Gastroesophageal sphincter (tissue), 4 donors: ENCODE results near the gene TAF1L. TPM values are rescaled to one million over a fixed set of nuclear protein-coding genes. Genes with fewer than 3 reads are reported as not detected.

Source experiments
- ATAC-seq: fragments of 150-250 bp; one replicate; pipeline ENCODE4 v1.9.1; 2016; ENCODE audit warnings: mild to moderate bottlenecking, moderate library complexity
- H3K27ac ChIP-seq, 4 donors: fragments of 200-600 bp; sonication (generic) in 3 of 4; 1 replicate in 3 of 4; 2 replicates in 1 of 4; pipeline ENCODE4 v1.5.1; 2016 to 2019
- H3K27me3 ChIP-seq: fragments of 200-600 bp; sonication (generic); one replicate; pipeline ENCODE4 v1.5.1; 2019
- H3K36me3 ChIP-seq, 2 donors: fragments of 200-600 bp; sonication (generic); one replicate each; pipeline ENCODE4 v1.5.1; 2019; ENCODE audit warnings: control low read depth in 1 of 2
- H3K4me1 ChIP-seq, 3 donors: fragments of 200-600 bp; sonication (generic); 1 replicate in 2 of 3; 2 replicates in 1 of 3; pipeline ENCODE4 v1.5.1; 2016 to 2019; ENCODE audit warnings: control low read depth in 2 of 3
- H3K4me3 ChIP-seq, 2 donors: fragments of 200-600 bp; sonication (generic); one replicate each; pipeline ENCODE4 v1.5.1; 2019; ENCODE audit warnings: mild to moderate bottlenecking in 1 of 2, moderate library complexity in 1 of 2
- H3K9me3 ChIP-seq, 3 donors: fragments of 200-600 bp; sonication (generic); one replicate each; pipeline ENCODE4 v1.5.1; 2017 to 2019; ENCODE audit warnings: control low read depth in 2 of 3
- CTCF ChIP-seq, 4 experiments: fragments of 200-600 bp in 2 of 4; fragments of 450-650 bp in 2 of 4; sonication (generic) in 1 of 4; IDR thresholded peaks; one replicate each; pipeline ENCODE4 v1.5.1; 2017 to 2019; ENCODE audit warnings: antibody characterized with exemption in 4 of 4, mild to moderate bottlenecking in 2 of 4, moderate library complexity in 2 of 4
- EP300 ChIP-seq: sonication (generic); formaldehyde crosslinking; IDR thresholded peaks from one replicate; pipeline ENCODE4 v1.6.1; 2017; ENCODE audit warnings: antibody characterized with exemption, mild to moderate bottlenecking
- POLR2A ChIP-seq, 2 donors: fragments of 450-650 bp; IDR thresholded peaks; one replicate each; pipeline ENCODE4 v1.6.1; 2017; ENCODE audit warnings: antibody characterized with exemption in 2 of 2, mild to moderate bottlenecking in 2 of 2, moderate library complexity in 1 of 2
- POLR2AphosphoS5 ChIP-seq: sonication (generic); formaldehyde crosslinking; IDR thresholded peaks from one replicate; pipeline ENCODE4 v1.6.1; 2017; ENCODE audit warnings: antibody characterized with exemption
- WGBS, 2 donors: methylation state at CpG; one replicate each; pipeline ENCODE4 v1.1.5; 2018; ENCODE audit warnings: low coverage in 1 of 2; 5-methylcytosine and 5-hydroxymethylcytosine counted together
- total RNA-seq, 4 donors: library from RNA; depleted of rRNA; stranded (reverse); fragments of >200 nt; gene quantifications; one replicate each; pipeline ENCODE4 v1.1.0, GENCODE V29; 2016

Gene TAF1L
- total RNA-seq, 4 donors from 2014 or later = 0.05 TPM; not detected in 3

DNA sequence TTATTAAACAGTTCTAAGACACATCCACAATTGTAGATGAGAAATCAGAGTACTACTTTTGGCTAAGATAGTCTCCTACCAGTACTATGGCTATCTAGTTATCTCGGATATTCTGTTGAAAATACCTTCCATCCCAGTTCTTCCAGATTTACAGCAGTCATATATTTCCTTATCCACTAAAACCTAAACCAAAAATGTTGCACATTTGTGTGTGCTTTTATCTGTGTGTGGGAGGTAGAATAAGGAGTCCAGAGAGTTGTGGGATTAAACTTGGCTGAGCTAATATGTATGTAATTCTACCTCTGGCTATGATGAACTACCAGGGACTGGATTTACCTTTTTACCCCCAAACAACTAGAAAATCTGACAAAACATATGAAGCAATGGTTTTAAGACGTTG lies 45.0 kb downstream of the TAF1L start:
- Histone ChIP-seq H3K36me3 (no peaks in the 10 kb centered on the region), H3K4me3 (no peak overlapping the region), H3K27ac (no peak overlapping the region), H3K9me3 (no peaks in the 10 kb centered on the region), H3K27me3 (peaks cover 35% of the 10 kb centered on the region), H3K4me1 (no peaks in the 10 kb centered on the region)
- ATAC-seq = no peak
- WGBS, 2 donors = 45 to 48% methylated on average over 2 of the region's 2 CpGs
- TF ChIP-seq POLR2A (IDR thresholded peaks at IDR 0.05) (no peak), EP300 (no peak), POLR2AphosphoS5 (no peak), CTCF (IDR thresholded peaks at IDR 0.05) (no peak)

DNA sequence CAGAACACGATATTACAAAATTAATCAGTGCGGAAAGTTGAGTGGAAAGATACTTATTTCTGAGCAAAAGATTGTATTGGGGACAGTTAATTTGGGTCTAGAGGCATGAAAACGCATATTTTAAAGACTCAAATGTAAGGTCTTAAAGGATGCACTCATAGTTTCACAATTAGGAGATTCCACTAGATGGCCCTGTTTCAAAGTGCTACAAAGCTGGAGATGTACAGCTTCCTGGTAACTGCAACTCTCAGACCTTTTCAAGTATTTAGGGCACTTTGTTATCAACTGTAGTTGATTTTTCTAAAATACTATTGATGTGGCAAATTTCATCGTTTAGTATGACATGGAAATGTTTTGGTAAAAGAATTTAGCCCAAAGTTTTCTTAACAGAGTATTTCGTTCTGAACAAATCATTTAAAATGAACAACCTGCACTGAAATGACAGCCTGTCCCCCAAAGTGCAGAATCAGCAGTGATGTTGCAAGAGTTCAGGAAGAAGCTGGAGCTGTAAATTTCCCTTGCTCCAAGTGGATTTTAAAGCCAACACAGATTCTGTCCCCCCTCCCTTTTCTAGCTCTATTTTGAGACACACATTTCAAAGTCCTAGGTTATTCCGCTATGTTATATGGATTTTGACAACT lies 46.3 kb downstream of the TAF1L start:
- Histone ChIP-seq H3K4me3 (no peak overlapping the region), H3K9me3 (no peaks in the 10 kb centered on the region), H3K27ac (no peak overlapping the region), H3K27me3 (peaks cover 42% of the 10 kb centered on the region), H3K36me3 (no peaks in the 10 kb centered on the region), H3K4me1 (no peaks in the 10 kb centered on the region)
- 36 to 59% methylated on average over 4 to 6 of the region's 6 CpGs for WGBS, 2 donors
- ATAC-seq = no peak
- TF ChIP-seq EP300 = no peak
- peak in 3 of 4 experiments; percentile 5 to 31 (median 13) for TF ChIP-seq CTCF (IDR thresholded peaks at IDR 0.05)

GRCh38 chr9:32587901-32588300 lies 47.6 kb downstream of the TAF1L start:
- H3K4me1 ChIP-seq = no peaks in the 10 kb centered on the region
- TF ChIP-seq EP300 (no peak), POLR2AphosphoS5 (no peak), CTCF (IDR thresholded peaks at IDR 0.05) (no peak)
- H3K4me3 ChIP-seq = no peak overlapping the region
- H3K27ac ChIP-seq = no peak overlapping the region
- no peaks in the 10 kb centered on the region for H3K9me3 ChIP-seq
- H3K36me3 ChIP-seq = no peaks in the 10 kb centered on the region
- no peak for ATAC-seq
- H3K27me3 ChIP-seq = peaks cover 42% of the 10 kb centered on the region

DNA sequence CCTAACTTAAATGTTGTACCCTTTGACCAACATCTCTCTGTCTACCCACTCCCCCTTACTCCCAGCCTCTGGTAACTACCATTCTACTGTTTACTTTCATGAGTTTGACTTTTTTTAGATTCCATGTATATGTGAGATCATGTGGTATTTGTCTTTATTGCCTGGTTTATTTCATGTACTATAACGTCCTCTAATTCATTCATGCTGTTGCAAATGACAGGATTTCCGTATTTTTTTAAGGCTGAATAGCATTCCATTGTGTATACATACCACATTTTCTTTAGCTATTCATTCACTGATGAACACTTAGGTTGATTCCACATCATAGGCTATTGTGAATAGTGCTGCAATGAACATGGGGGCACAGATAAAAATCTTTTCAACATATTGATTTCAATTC lies 50.7 kb downstream of the TAF1L start:
- Histone ChIP-seq H3K27me3 (peaks cover 38% of the 10 kb centered on the region), H3K4me1 (no peaks in the 10 kb centered on the region), H3K4me3 (no peak overlapping the region), H3K36me3 (no peaks in the 10 kb centered on the region), H3K27ac (no peak overlapping the region), H3K9me3 (no peaks in the 10 kb centered on the region)
- TF ChIP-seq EP300 (no peak), POLR2AphosphoS5 (no peak), POLR2A (IDR thresholded peaks at IDR 0.05) (no peak), CTCF (IDR thresholded peaks at IDR 0.05) (no peak)
- 19 to 28% methylated on average over 2 of the region's 2 CpGs for WGBS, 2 donors
- ATAC-seq = no peak

DNA sequence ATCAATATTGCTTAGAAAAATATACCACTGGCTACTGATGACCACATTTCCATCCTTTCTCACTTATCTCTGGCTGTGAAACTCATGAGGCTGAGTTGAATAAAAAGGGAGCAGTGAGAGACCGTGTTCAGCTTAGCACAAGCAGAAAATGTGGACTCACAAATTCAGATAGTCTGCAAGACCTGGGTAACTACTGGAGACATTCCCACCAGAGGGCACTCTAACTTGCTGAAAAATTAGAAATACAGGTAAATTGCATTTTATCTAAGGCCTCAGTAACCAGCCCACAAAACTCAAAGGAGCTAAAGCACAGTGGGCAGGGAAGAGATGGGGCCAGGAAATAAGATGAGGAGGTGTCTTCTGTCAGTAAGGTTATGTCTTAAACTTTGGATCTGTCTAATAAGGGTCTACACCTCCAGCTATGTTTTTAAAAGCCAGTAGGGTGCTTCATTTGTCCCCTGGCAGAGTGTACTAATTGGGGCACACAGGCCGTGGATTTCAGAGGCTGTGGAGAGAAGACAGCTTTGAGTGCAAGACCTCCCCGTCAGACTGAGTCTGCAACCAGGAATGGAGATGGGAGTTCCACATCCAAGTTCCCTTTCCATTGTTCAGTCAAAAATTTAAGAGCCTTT lies 53.8 kb downstream of the TAF1L start:
- H3K4me3 ChIP-seq = no peak overlapping the region
- H3K9me3 ChIP-seq = no peaks in the 10 kb centered on the region
- TF ChIP-seq CTCF (IDR thresholded peaks at IDR 0.05) (peak in 3 of 4 experiments; percentile 17 to 52 (median 25)), POLR2A (IDR thresholded peaks at IDR 0.05) (no peak)
- no peak overlapping the region for H3K27ac ChIP-seq
- peaks cover 25% of the 10 kb centered on the region for H3K27me3 ChIP-seq
- H3K4me1 ChIP-seq = no peaks in the 10 kb centered on the region
- no peaks in the 10 kb centered on the region for H3K36me3 ChIP-seq
- WGBS, 2 donors = 17 to 26% methylated on average over 2 to 3 of the region's 3 CpGs
- no peak for ATAC-seq
